Occipital lobe (tissue), 2 donors: ENCODE results near the gene RTN4R. TPM values are rescaled to one million over a fixed set of nuclear protein-coding genes. Genes with fewer than 3 reads are reported as not detected.

Source experiments
- DNase-seq: peaks from one replicate; lab custom pipeline; 2025; lab: John Stamatoyannopoulos, UW
- total RNA-seq: library from RNA; depleted of rRNA; stranded (reverse); fragments of >200 nt; gene quantifications from one replicate; pipeline ENCODE4 v1.2.3, GENCODE V29; 2014

The RTN4R gene
- total RNA-seq, 1 donor from 2014 or later: 9.5 TPM

GRCh38 chr22:20216863-20217499 is 51.1 kb downstream of the RTN4R start:
- no peak for DNase-seq

GRCh38 chr22:20215742-20216141 is 52.4 kb downstream of the RTN4R start:
- no peak for DNase-seq

GRCh38 chr22:20214853-20215252 is 53.3 kb downstream of the RTN4R start:
- DNase-seq: no peak

- peak; percentile 57 for DNase-seq
Observed at GRCh38 chr22:20213833-20214708, 54.0 kb downstream of the RTN4R start.

GRCh38 chr22:20212754-20213699 is 55.1 kb downstream of the RTN4R start:
- peak; percentile 74 for DNase-seq

GRCh38 chr22:20211997-20212753 is 55.9 kb downstream of the RTN4R start:
- DNase-seq: peak; percentile 37

- no peak for DNase-seq
Observed at GRCh38 chr22:20211409-20211996, 56.6 kb downstream of the RTN4R start.

- no peak for DNase-seq
Observed at GRCh38 chr22:20210473-20211059, 57.6 kb downstream of the RTN4R start.

- DNase-seq: no peak
Observed at GRCh38 chr22:20209761-20210250, 58.3 kb downstream of the RTN4R start.

- DNase-seq: no peak
Observed at GRCh38 chr22:20208713-20209310, 59.3 kb downstream of the RTN4R start.

GRCh38 chr22:20207277-20208025 is 60.7 kb downstream of the RTN4R start:
- no peak for DNase-seq

- no peak for DNase-seq
Observed at GRCh38 chr22:20206709-20207215, 61.4 kb downstream of the RTN4R start.

- peak; percentile 19 for DNase-seq
Observed at GRCh38 chr22:20205964-20206708, 62.0 kb downstream of the RTN4R start.

GRCh38 chr22:20205464-20205963 is 62.6 kb downstream of the RTN4R start:
- no peak for DNase-seq

- DNase-seq: no peak
Observed at GRCh38 chr22:20204806-20205205, 63.3 kb downstream of the RTN4R start.

- DNase-seq: no peak
Observed at GRCh38 chr22:20204311-20204710, 63.8 kb downstream of the RTN4R start.

- DNase-seq: no peak
Observed at GRCh38 chr22:20203552-20204201, 64.4 kb downstream of the RTN4R start.
